T1000 (cell line): ENCODE results near the gene GMEB2.
"Not testable (repeated sequence)": the region's sequence is repeated elsewhere in the genome, so short reads cannot be mapped to it uniquely, and the experiment has no call there.

ENCODE experiments used
- DNase-seq: peaks from one replicate; lab custom pipeline; 2025; ENCODE audit warnings: mixed read lengths; lab: John Stamatoyannopoulos, UW

GMEB2 gene

GRCh38 chr20:63639093-63639975 is 12.4 kb upstream of the GMEB2 start:
- no peak for DNase-seq

DNA sequence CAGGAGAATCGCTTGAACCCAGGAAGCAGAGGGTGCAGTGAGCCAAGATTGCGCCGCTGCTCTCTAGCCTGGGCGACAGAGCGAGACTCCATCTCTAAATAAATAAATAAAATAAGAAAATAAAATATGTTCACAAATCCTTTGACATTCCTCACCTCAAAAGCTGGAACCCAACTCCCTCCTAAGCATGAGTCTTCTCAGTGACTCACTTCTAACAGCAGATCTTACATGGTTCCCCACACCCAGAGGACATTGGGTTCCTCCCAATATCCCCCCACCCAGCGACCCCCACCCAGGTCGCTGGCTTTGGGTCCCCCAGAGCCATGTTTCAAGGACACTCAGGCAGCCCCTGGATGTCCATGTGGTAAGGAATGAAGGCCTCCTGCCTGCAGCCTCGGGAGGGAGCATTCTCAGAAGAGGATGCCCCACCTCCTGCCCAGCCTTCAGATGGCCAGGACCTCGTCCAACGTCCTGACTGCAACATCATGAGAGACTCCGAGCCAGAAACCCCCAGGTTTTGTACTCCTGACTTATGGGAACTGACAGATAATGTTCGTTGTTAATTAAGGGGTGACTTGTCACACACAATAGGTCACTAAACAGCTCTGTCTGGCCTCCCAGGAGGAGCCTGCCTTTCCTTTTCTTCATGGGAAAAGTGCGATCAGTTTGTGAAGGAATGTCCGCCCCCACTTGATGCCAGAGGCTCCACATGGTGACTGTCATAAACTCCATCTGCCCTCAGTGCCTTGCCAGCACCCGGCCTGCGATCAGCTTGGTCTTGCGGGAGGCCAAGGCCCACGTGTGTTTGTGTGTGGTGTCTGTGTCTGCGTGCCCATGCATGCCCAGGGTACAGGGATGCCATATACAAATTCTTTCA is 10.1 kb upstream of the GMEB2 start:
- DNase-seq: no peak

GRCh38 chr20:63635431-63636141 is 8.7 kb upstream of the GMEB2 start:
- DNase-seq: no peak

DNA sequence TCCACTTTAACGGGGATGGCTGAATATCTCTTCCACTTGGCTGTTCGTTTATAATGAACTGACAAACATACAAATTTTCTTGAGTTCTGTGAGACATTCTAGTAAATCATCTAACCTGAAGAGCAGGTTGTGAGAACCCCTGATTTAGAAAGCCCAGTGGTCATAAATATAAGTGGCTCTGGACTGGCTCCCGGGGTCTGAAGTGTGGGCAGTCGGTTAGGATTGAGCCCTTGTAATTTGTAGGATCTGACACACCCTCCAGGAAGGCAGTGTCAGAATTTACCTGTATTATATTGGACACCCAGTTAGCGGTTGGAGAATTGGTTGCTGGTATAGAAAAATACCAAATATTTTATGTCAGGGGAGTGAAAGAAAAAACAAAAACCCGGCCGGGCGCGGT is 6.8 kb upstream of the GMEB2 start:
- DNase-seq: no peak

- DNase-seq: not testable (repeated sequence)
These were observed 4.5 kb upstream of the GMEB2 start for GRCh38 chr20:63631426-63631825.

DNA sequence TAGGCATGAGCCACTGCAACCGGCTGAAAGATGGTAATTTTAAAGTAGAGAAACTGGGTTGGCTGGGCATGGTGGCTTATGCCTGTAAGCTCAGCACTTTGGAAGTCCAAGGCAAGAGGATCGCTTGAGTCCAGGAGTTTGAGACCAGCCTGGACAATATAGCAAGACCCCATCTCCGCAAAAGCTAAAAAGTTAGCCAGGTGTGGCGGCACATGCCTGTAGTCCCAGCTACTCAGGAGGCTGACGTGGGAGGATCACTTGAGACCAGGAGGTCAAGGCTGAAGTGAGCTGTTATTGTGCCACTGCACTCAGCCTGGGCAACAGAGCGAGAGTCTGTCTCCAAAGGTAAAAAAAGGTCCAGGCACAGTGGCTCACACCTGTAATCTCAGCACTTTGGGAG is 4.1 kb upstream of the GMEB2 start:
- not testable (repeated sequence) for DNase-seq

GRCh38 chr20:63628246-63628975 is 1.5 kb upstream of the GMEB2 start:
- DNase-seq: peak; percentile 40

DNA sequence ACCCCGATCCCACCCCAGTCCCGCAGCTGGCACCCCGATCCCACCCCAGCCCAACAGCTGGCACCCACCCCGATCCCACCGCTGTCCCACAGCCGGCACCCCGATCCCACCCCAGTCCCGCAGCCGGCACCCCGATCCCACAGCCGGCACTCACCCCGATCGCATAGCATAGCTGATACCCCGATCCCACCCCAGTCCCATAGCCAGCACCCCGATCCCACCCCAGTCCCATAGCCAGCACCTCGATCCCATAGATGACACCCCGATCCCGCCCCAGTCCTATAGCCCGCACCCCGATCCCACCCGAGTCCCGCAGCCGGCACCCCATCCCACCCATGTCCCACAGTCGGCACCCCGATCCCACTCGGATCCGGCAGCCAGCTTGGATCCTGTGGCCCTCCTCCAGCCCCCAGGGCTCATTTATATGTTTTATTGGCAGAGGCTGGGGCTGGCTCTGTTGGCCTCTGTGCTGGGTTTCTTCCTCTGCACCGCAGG is 897 bp upstream of the GMEB2 start:
- DNase-seq: no peak

GRCh38 chr20:63627129-63627750 is 339 bp upstream of the GMEB2 start:
- peak; percentile 79 for DNase-seq

GRCh38 chr20:63625771-63626423 is 1.0 kb downstream of the GMEB2 start:
- DNase-seq: no peak

- DNase-seq: no peak
These were observed 2.4 kb downstream of the GMEB2 start for GRCh38 chr20:63624486-63624885.

- DNase-seq: no peak
These were observed 4.2 kb downstream of the GMEB2 start for GRCh38 chr20:63622732-63623131.

DNA sequence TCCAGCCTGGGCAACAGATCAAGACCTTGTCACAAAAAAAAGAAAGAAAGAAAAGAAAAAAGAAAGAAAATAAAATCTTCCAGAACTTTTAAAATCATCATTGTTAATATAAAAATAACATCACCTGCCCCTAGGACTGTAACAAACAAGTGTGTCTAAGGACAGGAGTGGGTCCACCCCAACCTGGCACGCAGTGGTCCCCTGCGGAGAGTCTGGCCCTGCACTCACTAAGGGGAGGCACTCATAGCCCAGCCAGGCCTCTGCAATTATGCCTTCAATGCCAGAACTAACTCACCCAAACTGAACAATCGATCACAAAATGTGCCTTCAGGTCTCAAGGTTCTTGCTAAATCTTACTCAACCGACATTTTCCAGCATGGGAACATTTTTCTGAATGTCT is 4.8 kb downstream of the GMEB2 start:
- DNase-seq: no peak

DNA sequence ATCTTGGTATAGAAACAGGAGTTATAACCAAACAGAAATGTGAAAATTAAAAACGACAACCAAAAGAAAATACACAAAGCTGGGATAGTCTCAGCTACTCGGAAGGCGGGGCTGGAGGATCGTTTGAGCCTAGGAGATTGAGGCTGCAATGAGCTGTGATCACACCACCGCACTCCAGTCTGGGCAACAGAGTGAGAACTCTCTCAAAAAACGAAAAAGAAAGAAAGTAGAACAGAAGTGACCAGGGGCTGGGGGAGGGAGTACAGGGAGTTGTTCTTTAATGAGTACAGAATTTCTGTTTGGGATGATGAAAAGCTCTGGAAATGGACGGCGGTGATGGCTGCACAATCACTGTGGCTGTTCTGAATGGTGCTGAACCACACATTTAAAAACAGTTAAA is 5.9 kb downstream of the GMEB2 start:
- DNase-seq: no peak

DNA sequence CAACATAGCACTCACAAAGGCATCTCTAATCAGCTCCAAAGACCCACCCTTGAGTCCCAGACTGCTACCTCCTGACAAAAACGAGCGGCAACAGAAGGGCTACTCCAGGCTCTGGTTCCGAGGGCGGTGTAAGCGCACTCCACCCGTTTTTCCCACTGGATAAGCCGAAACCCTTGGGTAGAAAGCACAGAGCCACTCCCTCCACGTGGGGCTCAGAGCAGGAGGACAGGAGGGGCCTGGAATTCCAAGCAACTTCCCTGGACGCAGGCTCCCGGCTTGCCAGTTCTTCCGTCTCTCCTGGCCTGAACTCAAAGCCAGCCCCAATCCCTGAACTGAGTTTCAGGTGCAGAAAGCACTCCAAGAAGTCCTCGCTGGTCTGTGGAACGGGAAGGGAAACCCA is 7.4 kb downstream of the GMEB2 start:
- DNase-seq: no peak

GRCh38 chr20:63619086-63619485 is 7.8 kb downstream of the GMEB2 start:
- DNase-seq: no peak

- no peak for DNase-seq
These were observed 8.5 kb downstream of the GMEB2 start for GRCh38 chr20:63618291-63618980.

DNA sequence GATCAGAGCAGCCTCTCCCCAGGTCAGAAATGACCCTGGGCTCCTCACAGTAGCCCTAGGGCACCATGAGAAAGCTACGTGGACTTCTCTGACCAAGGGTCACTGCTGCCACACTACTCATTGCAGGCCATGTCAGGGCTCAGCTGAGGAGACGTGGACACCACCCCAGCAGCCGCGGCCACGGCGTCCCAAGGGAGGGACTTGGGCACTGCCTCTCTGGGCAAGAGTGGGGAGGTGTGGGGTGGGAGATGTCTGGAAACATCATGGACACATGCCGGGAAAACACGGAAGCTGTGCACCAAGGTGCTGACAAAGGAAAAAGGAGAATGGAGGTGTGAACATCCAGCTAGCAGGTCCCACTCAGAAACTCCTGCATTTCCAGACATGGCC is 9.0 kb downstream of the GMEB2 start:
- no peak for DNase-seq

- no peak for DNase-seq
These were observed 9.6 kb downstream of the GMEB2 start for GRCh38 chr20:63617092-63617875.
